KMS-11 (cell line): ENCODE measurements around the gene GAS2L1.

ENCODE experiments used
- H2AFZ ChIP-seq: fragments of 200-600 bp; sonication (generic); 2 replicates; pipeline ENCODE4 v1.6.1; 2016; ENCODE audit warnings: antibody characterized with exemption, mixed run types, low read depth
- H3K27ac ChIP-seq: fragments of 200-600 bp; sonication (generic); 2 replicates; pipeline ENCODE4 v1.6.1; 2016; ENCODE audit warnings: mild to moderate bottlenecking, mixed run types
- H3K27me3 ChIP-seq: fragments of 200-600 bp; sonication (generic); 2 replicates; pipeline ENCODE4 v1.6.1; 2017; ENCODE audit warnings: mild to moderate bottlenecking, low read depth, mixed run types, moderate library complexity; ENCODE audit not compliant: insufficient read depth
- H3K36me3 ChIP-seq: fragments of 200-600 bp; sonication (generic); 2 replicates; pipeline ENCODE4 v1.6.1; 2017; ENCODE audit warnings: mild to moderate bottlenecking, mixed run types; ENCODE audit not compliant: insufficient read depth
- H3K4me1 ChIP-seq: fragments of 200-600 bp; sonication (generic); 2 replicates; pipeline ENCODE4 v1.6.1; 2016; ENCODE audit warnings: mild to moderate bottlenecking, low read depth, mixed run types; ENCODE audit not compliant: poor library complexity, severe bottlenecking
- H3K4me2 ChIP-seq: fragments of 200-600 bp; sonication (generic); 2 replicates; pipeline ENCODE4 v1.7.0; 2016; ENCODE audit warnings: mild to moderate bottlenecking, mixed run types
- H3K4me3 ChIP-seq: fragments of 200-600 bp; sonication (generic); IDR thresholded peaks from 2 replicates; pipeline ENCODE4 v1.6.1; 2017; ENCODE audit warnings: low read depth, low read length, mixed read lengths; ENCODE audit not compliant: insufficient read depth
- H3K79me2 ChIP-seq: fragments of 200-600 bp; sonication (generic); 2 replicates; pipeline ENCODE4 v1.6.1; 2016; ENCODE audit warnings: low read depth, mixed run types; ENCODE audit not compliant: insufficient read depth
- H3K9ac ChIP-seq: fragments of 200-600 bp; sonication (generic); 2 replicates; pipeline ENCODE4 v1.6.1; 2016; ENCODE audit warnings: mild to moderate bottlenecking, mixed run types
- H4K20me1 ChIP-seq: fragments of 200-600 bp; sonication (generic); 2 replicates; pipeline ENCODE4 v1.6.1; 2016; ENCODE audit warnings: mild to moderate bottlenecking, mixed run types; ENCODE audit not compliant: insufficient read depth
- CTCF ChIP-seq: fragments of 200-600 bp; sonication (generic); conservative IDR thresholded peaks from 2 replicates; pipeline ENCODE4 v1.6.1; 2017; ENCODE audit warnings: low read depth, mild to moderate bottlenecking, antibody characterized with exemption, low read length, moderate library complexity, mixed read lengths

Gene GAS2L1

GRCh38 chr22:29345932-29346331 lies 39.5 kb downstream of the GAS2L1 start:
- Histone ChIP-seq H3K79me2 (no peaks in the 10 kb centered on the region), H3K4me1 (no peaks in the 10 kb centered on the region), H3K9ac (no peak overlapping the region), H3K27ac (no peak overlapping the region), H3K4me2 (no peak overlapping the region), H3K4me3 (no peak overlapping the region), H4K20me1 (no peaks in the 10 kb centered on the region), H3K27me3 (no peaks in the 10 kb centered on the region), H3K36me3 (peaks cover 2% of the 10 kb centered on the region; the same call in 1 of the 2 replicates), H2AFZ (no peak overlapping the region)
- no peak for TF ChIP-seq CTCF

GRCh38 chr22:29346659-29347058 lies 40.2 kb downstream of the GAS2L1 start:
- Histone ChIP-seq H3K4me3 (no peak overlapping the region), H3K27ac (no peak overlapping the region), H3K27me3 (no peaks in the 10 kb centered on the region), H3K79me2 (no peaks in the 10 kb centered on the region), H3K4me2 (no peak overlapping the region), H2AFZ (no peak overlapping the region), H3K9ac (no peak overlapping the region), H3K36me3 (peaks cover 2% of the 10 kb centered on the region; the same call in 1 of the 2 replicates), H4K20me1 (no peaks in the 10 kb centered on the region), H3K4me1 (no peaks in the 10 kb centered on the region)
- TF ChIP-seq CTCF, result no peak

GRCh38 chr22:29348041-29348440 lies 41.6 kb downstream of the GAS2L1 start:
- no peak overlapping the region for H2AFZ ChIP-seq
- no peaks in the 10 kb centered on the region for H3K4me1 ChIP-seq
- no peaks in the 10 kb centered on the region for H4K20me1 ChIP-seq
- H3K27me3 ChIP-seq, result no peaks in the 10 kb centered on the region
- H3K79me2 ChIP-seq, result no peaks in the 10 kb centered on the region
- H3K27ac ChIP-seq, result no peak overlapping the region
- H3K36me3 ChIP-seq, result peaks cover 2% of the 10 kb centered on the region; the same call in 1 of the 2 replicates
- H3K9ac ChIP-seq, result no peak overlapping the region
- no peak for TF ChIP-seq CTCF
- H3K4me2 ChIP-seq, result no peak overlapping the region
- no peak overlapping the region for H3K4me3 ChIP-seq

- H3K79me2 ChIP-seq, result no peaks in the 10 kb centered on the region
- H3K27me3 ChIP-seq, result no peaks in the 10 kb centered on the region
- TF ChIP-seq CTCF, result no peak
- H3K4me3 ChIP-seq, result no peak overlapping the region
- H3K9ac ChIP-seq, result no peak overlapping the region
- no peaks in the 10 kb centered on the region for H3K36me3 ChIP-seq
- no peaks in the 10 kb centered on the region for H3K4me1 ChIP-seq
- H3K4me2 ChIP-seq, result no peak overlapping the region
- no peaks in the 10 kb centered on the region for H4K20me1 ChIP-seq
- H2AFZ ChIP-seq, result no peak overlapping the region
- no peak overlapping the region for H3K27ac ChIP-seq
These were observed 42.5 kb downstream of the GAS2L1 start for GRCh38 chr22:29348956-29349355.
